Peyer's patch (tissue), 4 donors: ENCODE results near the gene POLR2B. TPM values are rescaled to one million over a fixed set of nuclear protein-coding genes. Genes with fewer than 3 reads are reported as not detected.
A peak's percentile ranks its signal among the peaks of the same experiment; 100 is the strongest.

Source experiments
- DNase-seq, 3 donors: peaks; one replicate each; pipeline ENCODE4 v3.0.0-alpha.2; 2017 to 2019
- H3K27ac ChIP-seq, 4 donors: fragments of 200-600 bp; sonication (generic); one replicate each; pipeline ENCODE4 v1.5.1; 2016 to 2019
- H3K27me3 ChIP-seq, 2 donors: fragments of 200-600 bp; sonication (generic); one replicate each; pipeline ENCODE4 v1.5.1; 2019
- H3K36me3 ChIP-seq, 3 donors: fragments of 200-600 bp; sonication (generic); one replicate each; pipeline ENCODE4 v1.5.1; 2016 to 2019
- H3K4me1 ChIP-seq, 4 donors: fragments of 200-600 bp; sonication (generic); one replicate each; pipeline ENCODE4 v1.5.1; 2016 to 2019
- H3K4me3 ChIP-seq, 4 donors: fragments of 200-600 bp; sonication (generic); 1 replicate in 3 of 4; 2 replicates in 1 of 4; pipeline ENCODE4 v1.5.1; 2016 to 2019; ENCODE audit warnings: mild to moderate bottlenecking in 1 of 4
- H3K9me3 ChIP-seq, 4 donors: fragments of 200-600 bp; sonication (generic); one replicate each; pipeline ENCODE4 v1.5.1; 2016 to 2019; ENCODE audit warnings: mild to moderate bottlenecking in 1 of 4
- POLR2A ChIP-seq, 2 donors: fragments of 450-650 bp; IDR thresholded peaks; one replicate each; pipeline ENCODE4 v1.5.1; 2017; ENCODE audit warnings: antibody characterized with exemption in 2 of 2, mild to moderate bottlenecking in 2 of 2, moderate library complexity in 2 of 2
- total RNA-seq, 4 donors: library from RNA; depleted of rRNA; stranded (reverse); fragments of >200 nt; gene quantifications; one replicate each; pipeline ENCODE4 v1.1.0, GENCODE V29; 2016
- TF ChIP-seq, protein P1 (sequence below), 6 experiments: fragments of 450-650 bp in 4 of 6; fragments of 200-600 bp in 2 of 6; sonication (generic) in 1 of 6; IDR thresholded peaks; one replicate each; pipeline ENCODE4 v1.5.1; 2017 to 2019; ENCODE audit warnings: antibody characterized with exemption in 6 of 6, mild to moderate bottlenecking in 3 of 6, moderate library complexity in 1 of 6

Gene POLR2B
- total RNA-seq, 4 donors from 2014 or later, result 81.5 to 117 (median 87.3) TPM

DNA sequence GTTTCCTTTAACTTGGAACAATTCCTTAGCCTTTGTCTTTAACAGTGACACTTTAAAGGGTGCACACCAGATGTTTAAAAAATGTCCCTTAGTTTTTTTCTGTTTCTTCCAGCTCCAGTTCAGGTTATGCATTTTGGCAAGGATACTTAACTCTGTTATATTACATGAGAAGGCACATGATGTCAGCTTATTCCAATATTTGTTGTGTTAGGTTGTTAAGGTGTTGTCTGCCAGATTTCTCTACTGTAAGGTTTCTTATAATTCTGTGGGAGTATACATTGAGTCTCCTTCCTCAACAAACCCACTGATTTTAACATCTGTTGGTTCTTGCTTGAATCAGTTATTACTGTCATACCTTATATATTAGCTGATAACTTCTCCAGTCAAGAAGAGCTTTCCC is 37.7 kb upstream of the POLR2B start:
- no peaks in the 10 kb centered on the region for H3K27me3 ChIP-seq

DNA sequence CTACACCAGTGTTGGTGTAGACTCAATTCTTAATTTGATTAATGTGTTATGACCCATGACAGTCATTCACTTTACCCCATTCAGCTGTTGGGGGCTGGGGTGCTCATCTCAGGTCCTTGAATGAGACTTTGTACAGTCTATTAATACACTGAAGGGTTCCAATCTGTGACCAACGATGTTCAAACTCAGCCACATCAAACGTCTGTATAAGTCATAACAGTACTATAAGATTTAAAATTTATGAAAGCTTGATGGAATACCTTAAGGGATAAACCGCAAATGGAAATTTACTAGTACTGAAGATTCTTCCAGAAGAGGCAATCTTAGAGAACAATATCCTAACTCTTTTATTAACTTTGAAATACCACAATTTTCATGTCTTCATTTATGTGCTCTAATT is 37.3 kb upstream of the POLR2B start:
- Histone ChIP-seq H3K9me3 (no peaks in the 10 kb centered on the region), H3K27me3 (no peaks in the 10 kb centered on the region), H3K4me3 (no peak overlapping the region), H3K4me1 (no peaks in the 10 kb centered on the region), H3K36me3 (peaks cover 0 to 13% (median 0%) of the 10 kb centered on the region in 3 donors), H3K27ac (no peak overlapping the region)
- no peak for DNase-seq
- no peak for TF ChIP-seq POLR2A (IDR thresholded peaks at IDR 0.05)
- TF ChIP-seq, protein P1, sequence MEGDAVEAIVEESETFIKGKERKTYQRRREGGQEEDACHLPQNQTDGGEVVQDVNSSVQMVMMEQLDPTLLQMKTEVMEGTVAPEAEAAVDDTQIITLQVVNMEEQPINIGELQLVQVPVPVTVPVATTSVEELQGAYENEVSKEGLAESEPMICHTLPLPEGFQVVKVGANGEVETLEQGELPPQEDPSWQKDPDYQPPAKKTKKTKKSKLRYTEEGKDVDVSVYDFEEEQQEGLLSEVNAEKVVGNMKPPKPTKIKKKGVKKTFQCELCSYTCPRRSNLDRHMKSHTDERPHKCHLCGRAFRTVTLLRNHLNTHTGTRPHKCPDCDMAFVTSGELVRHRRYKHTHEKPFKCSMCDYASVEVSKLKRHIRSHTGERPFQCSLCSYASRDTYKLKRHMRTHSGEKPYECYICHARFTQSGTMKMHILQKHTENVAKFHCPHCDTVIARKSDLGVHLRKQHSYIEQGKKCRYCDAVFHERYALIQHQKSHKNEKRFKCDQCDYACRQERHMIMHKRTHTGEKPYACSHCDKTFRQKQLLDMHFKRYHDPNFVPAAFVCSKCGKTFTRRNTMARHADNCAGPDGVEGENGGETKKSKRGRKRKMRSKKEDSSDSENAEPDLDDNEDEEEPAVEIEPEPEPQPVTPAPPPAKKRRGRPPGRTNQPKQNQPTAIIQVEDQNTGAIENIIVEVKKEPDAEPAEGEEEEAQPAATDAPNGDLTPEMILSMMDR (IDR thresholded peaks at IDR 0.05), result no peak

More for the DNA sequence above, 37.7 kb upstream of the POLR2B start:
- TF ChIP-seq, protein P1 (IDR thresholded peaks at IDR 0.05), result no peak
- TF ChIP-seq POLR2A (IDR thresholded peaks at IDR 0.05), result no peak
- no peak for DNase-seq
- peaks cover 0 to 13% (median 0%) of the 10 kb centered on the region in 3 donors for H3K36me3 ChIP-seq
- H3K9me3 ChIP-seq, result no peaks in the 10 kb centered on the region
- no peak overlapping the region for H3K4me3 ChIP-seq
- no peaks in the 10 kb centered on the region for H3K4me1 ChIP-seq
- H3K27ac ChIP-seq, result no peak overlapping the region

DNA sequence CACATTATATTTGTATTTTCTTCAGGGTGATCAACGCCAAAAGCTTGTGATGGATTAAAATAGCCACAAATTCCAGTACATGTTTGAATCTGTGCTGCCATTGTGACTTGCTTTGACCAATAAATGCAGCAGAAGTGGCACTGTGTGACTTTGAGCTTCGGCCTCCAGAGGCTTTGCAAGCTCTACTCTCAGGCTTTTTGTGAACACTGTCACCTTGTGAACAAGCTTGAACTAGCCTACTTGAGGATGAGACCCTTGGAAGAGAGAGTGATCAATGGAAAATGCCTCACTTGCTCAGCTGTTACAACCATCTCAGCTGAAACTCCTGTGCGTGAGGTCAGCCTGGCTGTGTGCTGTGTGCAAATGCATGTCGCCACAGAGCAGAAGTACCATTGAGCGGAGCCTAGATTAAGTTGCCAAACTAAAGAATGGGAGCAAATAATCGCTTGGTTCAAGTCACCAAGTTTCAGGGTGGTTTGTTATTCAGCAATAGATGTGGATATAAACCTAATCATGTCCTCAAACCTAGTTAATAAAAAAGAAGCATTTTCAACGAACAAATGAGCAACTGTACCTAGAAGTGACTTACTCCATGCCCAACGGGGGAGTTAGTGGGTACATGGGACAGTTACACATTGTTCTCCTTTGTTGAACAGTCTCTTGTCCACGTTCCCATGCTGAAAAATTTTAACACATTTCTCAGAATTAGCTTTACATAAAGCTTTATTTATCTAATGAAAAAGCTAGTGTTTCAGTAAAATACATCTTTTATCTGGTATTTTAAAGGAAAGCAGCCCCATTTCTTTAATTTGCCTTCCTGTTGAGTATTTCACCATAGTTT is 24.8 kb upstream of the POLR2B start:
- Histone ChIP-seq H3K27ac (no peak overlapping the region), H3K4me1 (no peaks in the 10 kb centered on the region), H3K36me3 (no peaks in the 10 kb centered on the region), H3K27me3 (no peaks in the 10 kb centered on the region), H3K4me3 (no peak overlapping the region), H3K9me3 (no peaks in the 10 kb centered on the region)
- no peak for DNase-seq
- TF ChIP-seq, protein P1 (IDR thresholded peaks at IDR 0.05), result no peak
- TF ChIP-seq POLR2A (IDR thresholded peaks at IDR 0.05), result no peak

DNA sequence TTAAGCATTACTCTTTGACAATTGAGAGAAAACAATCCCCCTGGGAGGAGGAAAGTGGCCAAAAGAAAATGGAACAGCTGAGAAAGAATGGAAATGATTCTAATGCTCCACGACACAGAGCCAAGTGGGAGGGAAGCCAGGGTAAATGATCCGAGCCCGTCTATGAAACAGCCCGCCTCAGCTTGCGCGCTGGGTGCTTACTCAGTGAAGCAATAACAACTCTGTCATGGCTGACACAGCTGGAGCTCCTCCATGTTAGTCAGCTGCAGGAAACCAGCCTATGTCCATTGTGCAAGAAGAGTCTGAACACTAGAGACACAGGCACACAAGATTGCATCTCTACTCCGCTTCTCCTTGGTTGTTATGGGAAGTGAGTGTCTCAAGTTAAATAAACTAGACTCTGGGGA is 20.6 kb upstream of the POLR2B start:
- peak in 1 of 3 donors; percentile 77 for DNase-seq
- Histone ChIP-seq H3K27me3 (no peaks in the 10 kb centered on the region), H3K9me3 (no peaks in the 10 kb centered on the region), H3K4me3 (no peak overlapping the region), H3K4me1 (no peaks in the 10 kb centered on the region), H3K27ac (peak overlapping the region in 1 of 4 donors; percentile 1), H3K36me3 (peaks cover 0 to 19% (median 0%) of the 10 kb centered on the region in 3 donors)
- no peak for TF ChIP-seq POLR2A (IDR thresholded peaks at IDR 0.05)
- TF ChIP-seq, protein P1 (IDR thresholded peaks at IDR 0.05), result no peak

DNA sequence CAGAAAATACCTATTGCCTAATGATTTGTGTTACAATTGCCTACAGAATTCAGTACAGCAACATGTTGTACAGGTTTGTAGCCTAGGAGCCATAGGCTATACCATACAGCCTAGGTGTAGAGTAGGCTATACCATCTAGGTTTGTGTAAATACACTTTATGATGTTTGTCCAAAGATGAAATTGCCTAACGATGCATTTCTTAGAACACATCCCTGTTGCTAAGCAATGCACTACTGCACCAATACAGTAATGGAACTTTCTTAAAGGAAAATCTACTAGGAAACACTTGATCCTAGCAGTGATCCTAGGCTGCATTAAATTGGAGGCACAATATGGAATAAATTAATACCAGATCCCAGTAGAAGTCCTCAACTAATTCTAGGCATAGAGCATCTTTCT is 19.6 kb upstream of the POLR2B start:
- Histone ChIP-seq H3K9me3 (no peaks in the 10 kb centered on the region), H3K4me1 (no peaks in the 10 kb centered on the region), H3K27me3 (no peaks in the 10 kb centered on the region), H3K27ac (no peak overlapping the region), H3K4me3 (no peak overlapping the region), H3K36me3 (peaks cover 0 to 29% (median 0%) of the 10 kb centered on the region in 3 donors)
- TF ChIP-seq, protein P1 (IDR thresholded peaks at IDR 0.05), result no peak
- no peak for DNase-seq
